ENCODE data around the gene ZSWIM2.
A peak's percentile ranks its signal among the peaks of the same experiment; 100 is the strongest.
"Not testable (repeated sequence)": the region's sequence is repeated elsewhere in the genome, so short reads cannot be mapped to it uniquely, and the experiment has no call there.

ZSWIM2 gene

DNA sequence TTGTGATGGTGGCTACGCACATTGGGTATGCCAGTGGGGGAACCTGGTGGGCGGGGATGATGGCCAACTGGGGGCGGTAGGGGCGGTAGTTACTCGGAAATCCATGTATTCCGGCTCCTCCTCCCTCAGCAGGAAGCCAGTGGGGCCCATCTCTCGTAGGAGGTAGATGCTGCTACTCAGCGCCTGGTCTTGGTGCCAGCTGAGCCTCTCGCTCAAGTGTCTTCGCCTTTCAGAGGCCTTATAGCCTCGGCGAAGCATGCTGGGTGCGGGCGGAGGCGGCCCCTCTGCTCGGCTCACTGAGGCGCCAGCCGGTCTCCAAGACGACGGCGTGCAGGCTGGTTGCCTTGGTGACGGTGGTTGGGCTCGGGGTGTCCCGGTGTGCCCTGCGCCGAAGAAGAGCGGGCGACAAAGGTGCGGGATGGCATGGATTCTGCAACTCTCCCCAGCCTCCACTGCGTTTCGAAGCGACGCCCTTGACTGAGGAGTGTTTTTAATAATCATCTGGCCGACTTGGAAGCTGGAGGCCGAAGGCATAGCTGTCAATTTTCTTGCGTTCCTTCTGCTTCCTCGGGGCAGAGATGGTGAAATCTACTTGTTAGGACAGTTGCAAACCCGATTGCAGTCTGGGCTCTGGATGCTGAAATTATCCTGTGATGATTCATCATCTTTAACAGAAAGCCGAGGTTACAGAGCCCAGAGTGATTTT, at the start of gene ZSWIM2:
TSS of gene ZSWIM2 (minus strand) at position 298 of the 706 bp plus-strand sequence. CDS start at position 258, 40 bp downstream.
- DNase-seq (ENCODE audit: low read depth), result peak; percentile 96
- peak within 1 kb of the TSS; percentile 44 for H3K4me3 ChIP-seq (ENCODE audit: low read length)
- TF ChIP-seq, protein P1, sequence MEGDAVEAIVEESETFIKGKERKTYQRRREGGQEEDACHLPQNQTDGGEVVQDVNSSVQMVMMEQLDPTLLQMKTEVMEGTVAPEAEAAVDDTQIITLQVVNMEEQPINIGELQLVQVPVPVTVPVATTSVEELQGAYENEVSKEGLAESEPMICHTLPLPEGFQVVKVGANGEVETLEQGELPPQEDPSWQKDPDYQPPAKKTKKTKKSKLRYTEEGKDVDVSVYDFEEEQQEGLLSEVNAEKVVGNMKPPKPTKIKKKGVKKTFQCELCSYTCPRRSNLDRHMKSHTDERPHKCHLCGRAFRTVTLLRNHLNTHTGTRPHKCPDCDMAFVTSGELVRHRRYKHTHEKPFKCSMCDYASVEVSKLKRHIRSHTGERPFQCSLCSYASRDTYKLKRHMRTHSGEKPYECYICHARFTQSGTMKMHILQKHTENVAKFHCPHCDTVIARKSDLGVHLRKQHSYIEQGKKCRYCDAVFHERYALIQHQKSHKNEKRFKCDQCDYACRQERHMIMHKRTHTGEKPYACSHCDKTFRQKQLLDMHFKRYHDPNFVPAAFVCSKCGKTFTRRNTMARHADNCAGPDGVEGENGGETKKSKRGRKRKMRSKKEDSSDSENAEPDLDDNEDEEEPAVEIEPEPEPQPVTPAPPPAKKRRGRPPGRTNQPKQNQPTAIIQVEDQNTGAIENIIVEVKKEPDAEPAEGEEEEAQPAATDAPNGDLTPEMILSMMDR (IDR thresholded peaks at IDR 0.05; ENCODE audit: insufficient read depth, low read depth, low read length, missing control alignments), result no peak

GRCh38 chr2:186896220-186896619, 47.2 kb upstream of the ZSWIM2 start:
- H3K4me3 ChIP-seq (ENCODE audit: low read length); DNase-seq (ENCODE audit: low read depth): not testable (repeated sequence)

- no peak overlapping the region for H3K4me3 ChIP-seq (ENCODE audit: low read length)
- TF ChIP-seq, protein P1 (IDR thresholded peaks at IDR 0.05; ENCODE audit: insufficient read depth, low read depth, low read length, missing control alignments), result no peak
- peak; percentile 23 for DNase-seq (ENCODE audit: low read depth)
These were observed 46.5 kb upstream of the ZSWIM2 start for GRCh38 chr2:186895451-186895850.

- DNase-seq (ENCODE audit: low read depth), result no peak
- no peak overlapping the region for H3K4me3 ChIP-seq (ENCODE audit: low read length)
- TF ChIP-seq, protein P1 (IDR thresholded peaks at IDR 0.05; ENCODE audit: insufficient read depth, low read depth, low read length, missing control alignments), result no peak
These were observed 45.5 kb upstream of the ZSWIM2 start for GRCh38 chr2:186894478-186894877.

GRCh38 chr2:186892821-186893220, 43.9 kb upstream of the ZSWIM2 start:
- DNase-seq (ENCODE audit: low read depth), result no peak
- no peak overlapping the region for H3K4me3 ChIP-seq (ENCODE audit: low read length)
- TF ChIP-seq, protein P1 (IDR thresholded peaks at IDR 0.05; ENCODE audit: insufficient read depth, low read depth, low read length, missing control alignments), result no peak

DNA sequence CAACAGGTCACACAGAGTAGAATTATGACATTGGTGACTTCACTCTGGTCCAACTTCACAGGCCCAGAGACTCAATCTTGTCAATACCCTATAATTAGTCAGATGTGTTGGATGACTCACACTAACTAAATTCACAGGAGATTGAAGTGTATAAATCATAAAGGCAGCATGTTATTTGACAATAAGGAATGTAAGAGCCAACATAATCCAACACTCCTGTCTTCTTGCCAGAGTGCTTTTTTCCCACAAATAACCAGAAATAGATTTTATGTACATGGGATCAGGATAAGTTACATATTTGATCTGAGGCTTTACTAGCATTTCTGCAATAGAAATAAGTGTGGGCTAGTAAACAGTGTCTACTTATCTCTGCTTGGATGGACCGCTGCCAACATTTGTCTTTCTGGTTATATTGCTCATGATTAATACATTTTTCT, 42.2 kb upstream of the ZSWIM2 start:
- TF ChIP-seq, protein P1 (IDR thresholded peaks at IDR 0.05; ENCODE audit: insufficient read depth, low read depth, low read length, missing control alignments), result no peak
- no peak overlapping the region for H3K4me3 ChIP-seq (ENCODE audit: low read length)
- peak; percentile 45 for DNase-seq (ENCODE audit: low read depth)

DNA sequence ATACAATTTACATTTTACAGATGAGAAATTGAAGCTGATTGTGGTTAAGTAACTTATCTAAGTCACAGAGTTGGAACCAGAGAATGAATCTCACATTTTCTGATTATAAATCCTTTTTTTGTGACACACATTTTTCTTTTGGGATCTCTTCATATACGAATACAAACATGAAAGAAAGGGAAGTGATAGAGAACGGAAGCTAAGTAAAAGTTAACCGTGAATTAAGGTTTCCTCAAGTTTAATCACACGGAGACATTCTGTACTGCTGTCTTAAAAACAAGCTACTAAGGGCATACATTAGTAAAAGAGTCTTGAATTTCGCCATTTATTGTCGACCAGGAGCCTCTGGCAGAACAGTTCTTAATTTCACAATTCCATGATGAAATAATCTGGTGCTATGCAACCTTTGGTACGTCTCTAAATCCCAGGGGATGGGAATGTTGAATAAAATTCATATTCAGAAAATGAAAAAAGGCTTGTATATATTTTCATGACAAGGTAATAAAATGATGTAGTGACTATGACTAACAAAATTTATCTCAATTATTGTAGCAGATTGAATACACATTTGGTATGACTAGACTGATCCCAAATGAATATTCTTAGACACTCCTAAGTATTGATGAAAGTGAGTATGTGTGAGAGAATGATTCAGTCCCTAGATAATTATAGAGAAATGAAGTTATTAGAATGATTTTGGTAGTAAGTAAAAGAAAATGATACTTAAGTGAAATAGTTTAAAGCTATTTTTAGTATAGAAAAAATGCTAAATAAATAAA, 40.3 kb upstream of the ZSWIM2 start:
- DNase-seq (ENCODE audit: low read depth), result no peak
- H3K4me3 ChIP-seq (ENCODE audit: low read length), result no peak overlapping the region

More for the DNA sequence above, 40.3 kb upstream of the ZSWIM2 start:
- TF ChIP-seq, protein P1 (IDR thresholded peaks at IDR 0.05; ENCODE audit: insufficient read depth, low read depth, low read length, missing control alignments), result no peak
